BLaER1 (cell line): ENCODE results near the gene CDC42EP2.
"Not testable (repeated sequence)": the region's sequence is repeated elsewhere in the genome, so short reads cannot be mapped to it uniquely, and the experiment has no call there.

Experiments
- H3K27ac ChIP-seq: shearing (Covaris generic); formaldehyde crosslinking; 2 replicates; pipeline ENCODE4 v1.8.1; 2022
- H3K27me3 ChIP-seq: shearing (Covaris generic); formaldehyde crosslinking; 2 replicates; pipeline ENCODE4 v1.8.1; 2022
- H3K36me3 ChIP-seq: shearing (Covaris generic); formaldehyde crosslinking; 2 replicates; pipeline ENCODE4 v1.8.1; 2022
- H3K4me1 ChIP-seq: shearing (Covaris generic); formaldehyde crosslinking; 2 replicates; pipeline ENCODE4 v1.8.1; 2022
- H3K4me2 ChIP-seq: shearing (Covaris generic); formaldehyde crosslinking; 2 replicates; pipeline ENCODE4 v1.8.1; 2022
- H3K4me3 ChIP-seq: shearing (Covaris generic); formaldehyde crosslinking; 2 replicates; pipeline ENCODE4 v1.8.1; 2022
- H3K9ac ChIP-seq: shearing (Covaris generic); formaldehyde crosslinking; 2 replicates; pipeline ENCODE4 v1.8.1; 2022
- H3K9me3 ChIP-seq: shearing (Covaris generic); formaldehyde crosslinking; 2 replicates; pipeline ENCODE4 v1.8.1; 2022
- H4K20me1 ChIP-seq: shearing (Covaris generic); formaldehyde crosslinking; 2 replicates; pipeline ENCODE4 v1.8.1; 2022
- Cebpa-rat ChIP-seq: shearing (Covaris generic); IDR thresholded peaks from 2 replicates; pipeline ENCODE4 v1.8.1; 2022

The CDC42EP2 gene

GRCh38 chr11:65329944-65330403, 15.3 kb downstream of the CDC42EP2 start:
- Histone ChIP-seq H3K4me3 (no peak overlapping the region), H3K36me3 (no peaks in the 10 kb centered on the region), H3K27me3 (no peaks in the 10 kb centered on the region), H3K4me2 (peak overlapping the region; percentile 62), H3K9ac (peak overlapping the region; percentile 18; the same call in 1 of the 2 replicates), H4K20me1 (peaks cover 9% of the 10 kb centered on the region), H3K4me1 (peaks cover 18% of the 10 kb centered on the region), H3K9me3 (no peaks in the 10 kb centered on the region), H3K27ac (peak overlapping the region; percentile 2; the same call in 1 of the 2 replicates)
- TF ChIP-seq Cebpa-rat = no peak

GRCh38 chr11:65330544-65330943, 15.9 kb downstream of the CDC42EP2 start:
- Histone ChIP-seq H3K27me3 (no peaks in the 10 kb centered on the region), H3K27ac (no peak overlapping the region), H3K4me1 (peaks cover 24% of the 10 kb centered on the region), H4K20me1 (peaks cover 14% of the 10 kb centered on the region), H3K9ac (no peak overlapping the region), H3K36me3 (peaks cover under 1% of the 10 kb centered on the region; the same call in 1 of the 2 replicates), H3K4me3 (no peak overlapping the region), H3K4me2 (no peak overlapping the region), H3K9me3 (no peaks in the 10 kb centered on the region)
- no peak for TF ChIP-seq Cebpa-rat

DNA sequence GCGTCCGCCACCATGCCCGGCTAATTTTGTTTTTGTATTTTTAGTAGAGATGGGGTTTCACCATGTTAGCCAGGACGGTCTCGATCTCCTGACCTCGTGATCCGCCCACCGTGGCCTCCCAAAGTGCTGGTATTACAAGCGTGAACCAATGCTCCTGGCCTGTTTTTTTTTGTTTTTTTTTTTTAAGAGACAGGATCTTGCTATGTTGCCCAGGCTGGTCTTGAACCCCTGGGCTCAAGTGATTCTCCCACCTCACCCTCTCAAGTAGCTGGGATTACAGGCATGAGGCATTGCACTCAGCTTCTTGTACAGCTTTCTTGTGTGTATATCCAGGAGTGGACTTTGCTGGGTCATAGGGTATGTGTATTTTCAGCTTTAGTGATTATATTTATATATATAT, 17.9 kb downstream of the CDC42EP2 start:
- H3K4me2 ChIP-seq, H3K27me3 ChIP-seq: not testable (repeated sequence)

DNA sequence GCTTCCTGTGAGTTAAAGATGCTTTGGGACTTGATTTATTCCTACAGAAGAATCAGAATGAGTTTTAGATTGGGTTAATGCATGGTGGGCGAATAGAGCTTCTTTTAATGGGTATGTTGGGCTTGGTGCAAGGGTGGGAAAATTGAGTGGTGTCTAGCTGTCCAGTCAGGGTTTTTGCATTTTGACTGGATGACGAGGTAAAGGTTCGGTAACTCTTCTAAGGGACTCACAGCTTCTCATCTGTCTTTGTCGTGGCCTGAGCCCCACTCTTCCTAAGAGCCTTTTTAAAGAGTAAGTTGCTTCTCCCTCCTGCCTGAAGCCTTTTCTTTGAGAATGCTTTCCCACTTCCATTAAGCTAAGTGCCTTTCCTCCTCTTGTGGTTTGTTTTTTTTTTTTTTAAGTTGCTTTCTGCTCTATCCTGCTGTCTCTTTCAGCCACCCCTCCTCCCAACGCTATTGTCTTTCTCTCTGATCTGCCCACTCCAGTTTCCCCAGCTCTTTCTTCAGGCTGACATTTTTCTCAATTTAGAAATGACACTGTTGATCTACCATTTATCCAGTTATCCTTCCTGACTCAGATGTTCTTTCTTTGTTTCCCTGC, 20.1 kb downstream of the CDC42EP2 start:
- H4K20me1 ChIP-seq = peaks cover 56% of the 10 kb centered on the region
- peak overlapping the region; percentile 96 for H3K4me2 ChIP-seq
- H3K27ac ChIP-seq = peak overlapping the region; percentile 94; the same call in 1 of the 2 replicates
- H3K4me3 ChIP-seq = peak overlapping the region; percentile 98
- H3K36me3 ChIP-seq = peaks cover 26% of the 10 kb centered on the region
- no peaks in the 10 kb centered on the region for H3K9me3 ChIP-seq
- H3K9ac ChIP-seq = peak overlapping the region; percentile 97
- H3K27me3 ChIP-seq = no peaks in the 10 kb centered on the region
- no peak for TF ChIP-seq Cebpa-rat
- peaks cover 58% of the 10 kb centered on the region for H3K4me1 ChIP-seq

More for the DNA sequence above, 17.9 kb downstream of the CDC42EP2 start:
- Histone ChIP-seq H3K4me1 (peaks cover 43% of the 10 kb centered on the region), H4K20me1 (peaks cover 34% of the 10 kb centered on the region), H3K36me3 (peaks cover 11% of the 10 kb centered on the region; the same call in 1 of the 2 replicates)
- not testable (repeated sequence) for H3K27ac ChIP-seq, H3K9ac ChIP-seq, H3K4me3 ChIP-seq, H3K9me3 ChIP-seq

DNA sequence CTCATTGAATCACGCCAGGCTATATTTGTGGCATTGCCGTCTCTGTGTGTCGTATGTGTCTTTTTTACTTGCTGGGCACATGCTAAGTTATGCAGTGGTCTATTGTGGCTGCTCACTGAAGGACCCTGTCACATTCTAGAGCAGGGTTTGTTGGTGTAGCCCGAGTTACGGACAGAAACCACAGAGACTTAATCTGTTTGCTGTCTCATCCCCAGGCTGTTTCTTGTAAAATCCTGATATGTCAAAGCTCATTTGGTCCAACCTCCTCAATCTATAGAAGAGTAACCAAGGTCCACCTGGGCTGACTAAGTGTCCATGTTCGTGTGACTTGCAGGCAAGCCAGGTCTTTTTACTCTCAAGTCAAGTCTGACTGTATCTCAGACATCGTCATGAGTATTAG, 24.0 kb downstream of the CDC42EP2 start:
- H3K9me3 ChIP-seq = no peaks in the 10 kb centered on the region

GRCh38 chr11:65340226-65340625, 25.6 kb downstream of the CDC42EP2 start:
- H3K27ac ChIP-seq = peak overlapping the region; percentile 58
- no peaks in the 10 kb centered on the region for H3K9me3 ChIP-seq
- TF ChIP-seq Cebpa-rat = no peak
- no peak overlapping the region for H3K4me3 ChIP-seq
- H3K4me2 ChIP-seq = peak overlapping the region; percentile 78
- no peaks in the 10 kb centered on the region for H3K27me3 ChIP-seq
- peaks cover 81% of the 10 kb centered on the region for H4K20me1 ChIP-seq
- peak overlapping the region; percentile 65 for H3K9ac ChIP-seq
- peaks cover 57% of the 10 kb centered on the region for H3K4me1 ChIP-seq
- peaks cover 81% of the 10 kb centered on the region for H3K36me3 ChIP-seq

More for the DNA sequence above, 24.0 kb downstream of the CDC42EP2 start:
- H3K27me3 ChIP-seq = no peaks in the 10 kb centered on the region
- no peak for TF ChIP-seq Cebpa-rat
- peaks cover 86% of the 10 kb centered on the region for H4K20me1 ChIP-seq
- H3K36me3 ChIP-seq = peaks cover 65% of the 10 kb centered on the region
- no peak overlapping the region for H3K4me3 ChIP-seq
- H3K9ac ChIP-seq = peak overlapping the region; percentile 18; the same call in 1 of the 2 replicates
- peaks cover 65% of the 10 kb centered on the region for H3K4me1 ChIP-seq
- 0 out of 2 replicates have a peak overlapping the region, but pooled peaks have one; percentile 5 for H3K27ac ChIP-seq
- peak overlapping the region; percentile 78 for H3K4me2 ChIP-seq

DNA sequence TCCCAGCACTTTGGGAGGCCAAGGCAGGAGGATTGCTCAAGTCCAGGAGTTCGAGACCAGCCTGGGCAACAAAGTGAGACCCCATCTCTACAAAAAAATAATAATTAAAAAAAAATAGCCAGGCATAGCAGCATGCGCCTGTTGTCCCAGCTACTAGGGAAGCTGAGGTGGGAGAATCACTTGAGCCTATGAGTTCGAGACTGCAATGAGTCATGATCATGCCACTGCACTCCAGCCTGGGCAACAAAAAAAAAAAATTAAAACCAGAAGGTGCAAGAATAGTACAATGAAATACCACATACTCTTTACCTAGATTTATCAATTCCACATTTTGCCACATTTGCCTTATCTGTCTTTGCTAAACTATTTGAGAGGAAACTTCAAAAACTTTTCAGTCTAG, 27.2 kb downstream of the CDC42EP2 start:
- no peak overlapping the region for H3K4me2 ChIP-seq
- no peak for TF ChIP-seq Cebpa-rat
- H3K4me3 ChIP-seq = no peak overlapping the region
- H3K27ac ChIP-seq = no peak overlapping the region
- peaks cover 87% of the 10 kb centered on the region for H3K36me3 ChIP-seq
- no peaks in the 10 kb centered on the region for H3K27me3 ChIP-seq
- peaks cover 73% of the 10 kb centered on the region for H4K20me1 ChIP-seq
- H3K4me1 ChIP-seq = peaks cover 41% of the 10 kb centered on the region
- no peaks in the 10 kb centered on the region for H3K9me3 ChIP-seq
- no peak overlapping the region for H3K9ac ChIP-seq

GRCh38 chr11:65351511-65351910, 36.8 kb downstream of the CDC42EP2 start:
- Histone ChIP-seq H3K27ac (no peak overlapping the region), H4K20me1 (peaks cover 32% of the 10 kb centered on the region), H3K4me2 (no peak overlapping the region), H3K4me1 (peaks cover 29% of the 10 kb centered on the region), H3K9ac (0 out of 2 replicates have a peak overlapping the region, but pooled peaks have one; percentile 24), H3K9me3 (no peaks in the 10 kb centered on the region), H3K27me3 (no peaks in the 10 kb centered on the region), H3K36me3 (peaks cover 69% of the 10 kb centered on the region), H3K4me3 (no peak overlapping the region)
- TF ChIP-seq Cebpa-rat = no peak

- H3K9me3 ChIP-seq = no peaks in the 10 kb centered on the region
- no peak overlapping the region for H3K4me2 ChIP-seq
- H3K27me3 ChIP-seq = no peaks in the 10 kb centered on the region
- no peak for TF ChIP-seq Cebpa-rat
- peaks cover 32% of the 10 kb centered on the region for H4K20me1 ChIP-seq
- peaks cover 29% of the 10 kb centered on the region for H3K4me1 ChIP-seq
- no peak overlapping the region; the same call in 1 of the 2 replicates for H3K27ac ChIP-seq
- no peak overlapping the region for H3K4me3 ChIP-seq
- H3K36me3 ChIP-seq = peaks cover 56% of the 10 kb centered on the region
- H3K9ac ChIP-seq = no peak overlapping the region
Measured at GRCh38 chr11:65352783-65353182, 38.1 kb downstream of the CDC42EP2 start.

DNA sequence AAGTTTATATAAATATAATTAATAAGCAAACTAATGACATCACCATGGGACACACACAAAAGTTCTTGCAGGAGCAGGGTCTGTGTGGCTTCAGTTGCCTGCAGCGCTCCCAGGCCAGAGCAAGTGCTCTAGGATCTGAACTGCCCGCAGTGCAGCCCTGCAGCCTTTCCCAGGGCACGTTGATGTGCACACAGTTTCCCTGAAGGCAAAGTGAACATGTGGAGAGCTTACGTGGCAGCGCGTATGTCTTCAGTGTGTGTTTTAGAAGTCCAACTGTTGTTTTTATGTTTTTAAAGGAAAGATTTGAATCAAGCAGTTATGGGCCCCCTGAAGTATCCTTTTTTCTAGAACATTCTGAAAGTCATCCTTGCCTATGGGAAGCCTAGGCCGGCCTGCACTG, 38.7 kb downstream of the CDC42EP2 start:
- no peak overlapping the region for H3K27ac ChIP-seq
- peaks cover 32% of the 10 kb centered on the region for H4K20me1 ChIP-seq
- H3K4me1 ChIP-seq = peaks cover 29% of the 10 kb centered on the region
- no peak for TF ChIP-seq Cebpa-rat
- peaks cover 51% of the 10 kb centered on the region for H3K36me3 ChIP-seq
- H3K9ac ChIP-seq = no peak overlapping the region
- H3K4me2 ChIP-seq = no peak overlapping the region; the same call in 1 of the 2 replicates
- H3K27me3 ChIP-seq = no peaks in the 10 kb centered on the region
- no peaks in the 10 kb centered on the region for H3K9me3 ChIP-seq
- H3K4me3 ChIP-seq = no peak overlapping the region
